ENCODE results near the gene SURF1. TPM values are rescaled to one million over a fixed set of nuclear protein-coding genes. Genes with fewer than 3 reads are reported as not detected.

SURF1 gene
- total and polyA plus RNA-seq, 9 of the 15 experiments (the other 6 are each of a cell fraction or from before 2014, with no cell fraction given) = 16.1 to 31.3 (median 20.9) TPM

GRCh38 chr9:133335924-133336811 lies 20.1 kb downstream of the SURF1 start, which contains the start of gene SURF6 (continued):
- TF ChIP-seq PBX2 (CRISPR knock-in tag; IDR thresholded peaks at IDR 0.05; ENCODE audit: low read depth) (no peak), PBX2 (tag; conservative IDR thresholded peaks at IDR 0.05; ENCODE audit: low read depth) (no peak), ZNF384 (IDR thresholded peaks at IDR 0.05; ENCODE audit: low read depth, low read length) (0 out of 2 replicates have a peak, but pooled peaks have one; percentile 16), ZBTB5 (IDR thresholded peaks at IDR 0.05) (no peak), MTA3 (IDR thresholded peaks at IDR 0.05; ENCODE audit: borderline replicate concordance) (peak; percentile 74; the same call in 1 of the 2 replicates), ZNF165 (CRISPR knock-in tag; IDR thresholded peaks at IDR 0.05; ENCODE audit: borderline replicate concordance) (0 out of 2 replicates have a peak, but pooled peaks have one; percentile 51), EWSR1 (IDR thresholded peaks at IDR 0.05; ENCODE audit: borderline replicate concordance, low read depth, partially characterized antibody) (no peak), TCF7L2 (IDR thresholded peaks at IDR 0.05; ENCODE audit: low read depth, low read length) (no peak), MBD2 (IDR thresholded peaks at IDR 0.05; ENCODE audit: borderline replicate concordance, low read depth) (peak; percentile 75), ESRRB (CRISPR knock-in tag; IDR thresholded peaks at IDR 0.05; ENCODE audit: borderline replicate concordance) (no peak; the same call in 1 of the 2 replicates), SRSF9 (IDR thresholded peaks at IDR 0.05; ENCODE audit: borderline replicate concordance, low read depth, low read length) (no peak), ATF2 (CRISPR knock-in tag; IDR thresholded peaks at IDR 0.05) (no peak), HMGXB4 (CRISPR knock-in tag; IDR thresholded peaks at IDR 0.05) (no peak), MYNN (IDR thresholded peaks at IDR 0.05) (peak; percentile 56), MYNN (CRISPR knock-in tag; IDR thresholded peaks at IDR 0.05) (no peak), TAL1 (IDR thresholded peaks at IDR 0.05) (no peak), ZNF175 (CRISPR knock-in tag; IDR thresholded peaks at IDR 0.05; ENCODE audit: low read depth) (no peak), TSC22D4 (tag; IDR thresholded peaks at IDR 0.05) (no peak), KLF10 (CRISPR knock-in tag; IDR thresholded peaks at IDR 0.05) (no peak), STAG1 (CRISPR knock-in tag; IDR thresholded peaks at IDR 0.05; ENCODE audit: borderline replicate concordance) (no peak)
